HepG2 (cell line): ENCODE results near the gene RBM5.

Experiments
- EP300 ChIP-seq, 3 experiments: sonication (generic) in 1 of 3; formaldehyde crosslinking in 1 of 3; IDR thresholded peaks; 2 replicates each; pipeline versions ENCODE4 v1.5.1 to v1.6.1; 2011 to 2020; ENCODE audit warnings: low read depth in 2 of 3, low read length in 2 of 3, borderline replicate concordance in 1 of 3, improper control_type of control experiment in 1 of 3, mild to moderate bottlenecking in 1 of 3, missing genetic modification reagents in 1 of 3, moderate library complexity in 1 of 3
- FOXM1 ChIP-seq: sonication (generic); formaldehyde crosslinking; IDR thresholded peaks from 2 replicates; pipeline ENCODE4 v1.5.0; 2020; ENCODE audit warnings: missing genetic modification reagents
- KLF15 ChIP-seq: sonication (generic); formaldehyde crosslinking; IDR thresholded peaks from 2 replicates; pipeline ENCODE4 v1.8.1; 2023; ENCODE audit warnings: borderline replicate concordance, mild to moderate bottlenecking, inconsistent platforms, missing genetic modification reagents, mixed read lengths
- SP2 ChIP-seq: sonication (generic); formaldehyde crosslinking; IDR thresholded peaks from 2 replicates; pipeline ENCODE4 v1.5.1; 2020; ENCODE audit warnings: mild to moderate bottlenecking, missing genetic modification reagents
- ZNF124 ChIP-seq: sonication (generic); formaldehyde crosslinking; IDR thresholded peaks from 2 replicates; pipeline ENCODE4 v1.4.0; 2020; ENCODE audit warnings: missing genetic modification reagents
- TF ChIP-seq, protein P1 (sequence below): sonication (generic); formaldehyde crosslinking; IDR thresholded peaks from 2 replicates; pipeline ENCODE4 v1.5.1; 2020; ENCODE audit warnings: mild to moderate bottlenecking, missing genetic modification reagents
- TF ChIP-seq, protein P2 (sequence below): sonication (generic); formaldehyde crosslinking; IDR thresholded peaks from 2 replicates; pipeline ENCODE4 v1.4.0; 2020; ENCODE audit warnings: missing genetic modification reagents
- TF ChIP-seq, protein P3 (sequence below): sonication (generic); formaldehyde crosslinking; IDR thresholded peaks from 2 replicates; pipeline ENCODE4 v1.9.0; 2021; ENCODE audit warnings: missing genetic modification reagents, borderline replicate concordance

DNA sequence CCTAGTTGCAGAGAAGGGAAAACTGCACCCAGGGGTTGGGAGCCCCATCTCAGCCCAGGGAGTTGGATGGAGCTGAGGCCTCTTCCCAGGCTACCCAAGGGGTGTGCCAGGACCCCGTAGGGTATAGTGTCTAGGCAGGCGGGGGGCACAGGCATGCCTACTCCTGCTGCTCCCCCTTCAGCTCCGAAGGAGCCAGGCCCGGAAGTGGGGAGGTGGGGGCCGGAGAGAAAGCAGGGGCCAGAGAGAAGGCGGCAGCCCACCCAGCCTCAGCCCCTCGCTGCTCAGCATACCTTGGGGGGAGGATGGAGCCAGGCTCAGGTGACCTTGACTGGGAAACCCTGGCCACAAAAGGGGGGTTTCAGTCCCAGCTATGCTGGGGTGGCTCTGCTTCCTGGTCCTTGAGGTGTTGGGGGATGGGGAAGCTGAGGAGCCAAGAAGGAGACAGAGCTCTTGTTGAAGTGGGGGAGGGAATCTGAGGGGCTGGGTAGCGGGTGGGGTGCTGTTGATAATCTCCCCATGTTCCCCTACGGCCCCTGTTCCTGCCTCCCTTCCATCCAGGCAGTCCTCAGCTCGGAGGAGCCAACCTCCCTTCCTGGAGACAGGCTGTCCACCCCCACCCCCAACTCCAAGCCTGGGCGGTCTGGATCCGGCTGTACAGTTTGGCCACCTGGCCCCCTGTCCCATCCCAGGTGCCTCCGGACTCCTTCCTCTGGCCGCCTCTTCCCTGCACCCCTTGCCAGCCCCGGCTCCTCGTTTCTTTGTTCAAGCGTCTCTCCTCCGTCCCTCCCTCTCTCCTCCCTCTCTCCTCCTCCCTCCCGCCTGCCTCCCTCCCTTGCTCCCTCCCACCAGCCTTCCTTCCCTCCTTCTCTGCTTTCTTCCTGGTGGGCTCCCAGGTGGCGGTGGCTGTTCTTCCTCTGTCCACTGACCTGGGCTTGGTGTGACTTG, 68.1 kb downstream of the RBM5 start:
- TF ChIP-seq KLF15 (CRISPR knock-in tag), result no peak
- no peak for TF ChIP-seq EP300 (IDR thresholded peaks at IDR 0.05; ENCODE audit: low read depth in 2 of 2, low read length in 2 of 2)
- TF ChIP-seq EP300 (CRISPR knock-in tag; IDR thresholded peaks at IDR 0.05; ENCODE audit: borderline replicate concordance), result no peak
- TF ChIP-seq SP2 (CRISPR knock-in tag), result no peak
- TF ChIP-seq, protein P1, sequence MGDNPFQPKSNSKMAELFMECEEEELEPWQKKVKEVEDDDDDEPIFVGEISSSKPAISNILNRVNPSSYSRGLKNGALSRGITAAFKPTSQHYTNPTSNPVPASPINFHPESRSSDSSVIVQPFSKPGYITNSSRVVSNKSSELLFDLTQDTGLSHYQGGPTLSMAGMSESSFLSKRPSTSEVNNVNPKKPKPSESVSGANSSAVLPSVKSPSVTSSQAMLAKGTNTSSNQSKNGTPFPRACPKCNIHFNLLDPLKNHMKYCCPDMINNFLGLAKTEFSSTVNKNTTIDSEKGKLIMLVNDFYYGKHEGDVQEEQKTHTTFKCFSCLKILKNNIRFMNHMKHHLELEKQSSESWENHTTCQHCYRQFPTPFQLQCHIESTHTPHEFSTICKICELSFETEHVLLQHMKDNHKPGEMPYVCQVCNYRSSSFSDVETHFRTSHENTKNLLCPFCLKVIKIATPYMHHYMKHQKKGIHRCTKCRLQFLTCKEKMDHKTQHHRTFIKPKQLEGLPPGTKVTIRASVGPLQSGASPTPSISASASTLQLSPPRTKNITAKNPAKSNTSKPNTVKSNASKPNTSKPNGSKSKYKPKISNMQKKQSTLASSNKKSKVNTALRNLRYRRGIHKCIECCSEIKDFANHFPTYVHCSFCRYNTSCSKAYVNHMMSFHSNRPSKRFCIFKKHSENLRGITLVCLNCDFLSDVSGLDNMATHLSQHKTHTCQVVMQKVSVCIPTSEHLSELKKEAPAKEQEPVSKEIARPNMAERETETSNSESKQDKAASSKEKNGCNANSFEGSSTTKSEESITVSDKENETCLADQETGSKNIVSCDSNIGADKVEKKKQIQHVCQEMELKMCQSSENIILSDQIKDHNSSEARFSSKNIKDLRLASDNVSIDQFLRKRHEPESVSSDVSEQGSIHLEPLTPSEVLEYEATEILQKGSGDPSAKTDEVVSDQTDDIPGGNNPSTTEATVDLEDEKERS (CRISPR knock-in tag), result no peak
- no peak for TF ChIP-seq FOXM1 (CRISPR knock-in tag)
- TF ChIP-seq, protein P2, sequence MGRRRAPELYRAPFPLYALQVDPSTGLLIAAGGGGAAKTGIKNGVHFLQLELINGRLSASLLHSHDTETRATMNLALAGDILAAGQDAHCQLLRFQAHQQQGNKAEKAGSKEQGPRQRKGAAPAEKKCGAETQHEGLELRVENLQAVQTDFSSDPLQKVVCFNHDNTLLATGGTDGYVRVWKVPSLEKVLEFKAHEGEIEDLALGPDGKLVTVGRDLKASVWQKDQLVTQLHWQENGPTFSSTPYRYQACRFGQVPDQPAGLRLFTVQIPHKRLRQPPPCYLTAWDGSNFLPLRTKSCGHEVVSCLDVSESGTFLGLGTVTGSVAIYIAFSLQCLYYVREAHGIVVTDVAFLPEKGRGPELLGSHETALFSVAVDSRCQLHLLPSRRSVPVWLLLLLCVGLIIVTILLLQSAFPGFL (CRISPR knock-in tag), result no peak
- TF ChIP-seq, protein P3, sequence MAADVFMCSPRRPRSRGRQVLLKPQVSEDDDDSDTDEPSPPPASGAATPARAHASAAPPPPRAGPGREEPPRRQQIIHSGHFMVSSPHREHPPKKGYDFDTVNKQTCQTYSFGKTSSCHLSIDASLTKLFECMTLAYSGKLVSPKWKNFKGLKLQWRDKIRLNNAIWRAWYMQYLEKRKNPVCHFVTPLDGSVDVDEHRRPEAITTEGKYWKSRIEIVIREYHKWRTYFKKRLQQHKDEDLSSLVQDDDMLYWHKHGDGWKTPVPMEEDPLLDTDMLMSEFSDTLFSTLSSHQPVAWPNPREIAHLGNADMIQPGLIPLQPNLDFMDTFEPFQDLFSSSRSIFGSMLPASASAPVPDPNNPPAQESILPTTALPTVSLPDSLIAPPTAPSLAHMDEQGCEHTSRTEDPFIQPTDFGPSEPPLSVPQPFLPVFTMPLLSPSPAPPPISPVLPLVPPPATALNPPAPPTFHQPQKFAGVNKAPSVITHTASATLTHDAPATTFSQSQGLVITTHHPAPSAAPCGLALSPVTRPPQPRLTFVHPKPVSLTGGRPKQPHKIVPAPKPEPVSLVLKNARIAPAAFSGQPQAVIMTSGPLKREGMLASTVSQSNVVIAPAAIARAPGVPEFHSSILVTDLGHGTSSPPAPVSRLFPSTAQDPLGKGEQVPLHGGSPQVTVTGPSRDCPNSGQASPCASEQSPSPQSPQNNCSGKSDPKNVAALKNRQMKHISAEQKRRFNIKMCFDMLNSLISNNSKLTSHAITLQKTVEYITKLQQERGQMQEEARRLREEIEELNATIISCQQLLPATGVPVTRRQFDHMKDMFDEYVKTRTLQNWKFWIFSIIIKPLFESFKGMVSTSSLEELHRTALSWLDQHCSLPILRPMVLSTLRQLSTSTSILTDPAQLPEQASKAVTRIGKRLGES (CRISPR knock-in tag), result no peak
- no peak for TF ChIP-seq ZNF124
